Endothelial cell (in vitro differentiated cells): ENCODE data around the gene COQ3. TPM values are rescaled to one million over a fixed set of nuclear protein-coding genes. Genes with fewer than 3 reads are reported as not detected.
A peak's percentile ranks its signal among the peaks of the same experiment; 100 is the strongest.

Experiments used
- DNase-seq: peaks from one replicate; pipeline ENCODE4 v3.0.0; 2021; ENCODE audit warnings: low spot score
- H3K27ac Mint-ChIP-seq: one replicate; pipeline ENCODE4 v1.8.0; 2021; ENCODE audit warnings: mixed read lengths, inconsistent platforms; ENCODE audit not compliant: unreplicated experiment
- H3K27me3 Mint-ChIP-seq: one replicate; pipeline ENCODE4 v1.8.0; 2021; ENCODE audit warnings: mild to moderate bottlenecking, moderate library complexity, mixed read lengths, inconsistent platforms; ENCODE audit not compliant: unreplicated experiment
- H3K36me3 Mint-ChIP-seq: one replicate; pipeline ENCODE4 v1.8.0; 2021; ENCODE audit warnings: mild to moderate bottlenecking, low read depth, mixed read lengths, inconsistent platforms; ENCODE audit not compliant: unreplicated experiment
- H3K4me1 Mint-ChIP-seq: one replicate; pipeline ENCODE4 v1.8.0; 2021; ENCODE audit warnings: mild to moderate bottlenecking, mixed read lengths, inconsistent platforms; ENCODE audit not compliant: unreplicated experiment
- H3K4me3 Mint-ChIP-seq: one replicate; pipeline ENCODE4 v1.8.0; 2021; ENCODE audit warnings: mild to moderate bottlenecking, mixed read lengths, inconsistent platforms; ENCODE audit not compliant: unreplicated experiment
- H3K9me3 Mint-ChIP-seq: one replicate; pipeline ENCODE4 v1.8.0; 2021; ENCODE audit warnings: mixed read lengths, inconsistent platforms; ENCODE audit not compliant: unreplicated experiment
- total RNA-seq: library from RNA; stranded (reverse); fragmentation: NEBNext Ultra II Directional; extraction: Animal tissue kit (Norgen Biotek cat#: 25700); gene quantifications from one replicate; pipeline ENCODE4 v1.2.1, GENCODE V29; 2021; ENCODE audit not compliant: unreplicated experiment
- TF ChIP-seq, protein P1 (sequence below): fragments of 200-600 bp; sonication (generic); IDR thresholded peaks from one replicate; pipeline ENCODE4 v1.5.0; 2021; ENCODE audit warnings: antibody characterized with exemption; ENCODE audit not compliant: unreplicated experiment

COQ3 gene
- total RNA-seq, 1 donor from 2014 or later = 2.9 TPM

DNA sequence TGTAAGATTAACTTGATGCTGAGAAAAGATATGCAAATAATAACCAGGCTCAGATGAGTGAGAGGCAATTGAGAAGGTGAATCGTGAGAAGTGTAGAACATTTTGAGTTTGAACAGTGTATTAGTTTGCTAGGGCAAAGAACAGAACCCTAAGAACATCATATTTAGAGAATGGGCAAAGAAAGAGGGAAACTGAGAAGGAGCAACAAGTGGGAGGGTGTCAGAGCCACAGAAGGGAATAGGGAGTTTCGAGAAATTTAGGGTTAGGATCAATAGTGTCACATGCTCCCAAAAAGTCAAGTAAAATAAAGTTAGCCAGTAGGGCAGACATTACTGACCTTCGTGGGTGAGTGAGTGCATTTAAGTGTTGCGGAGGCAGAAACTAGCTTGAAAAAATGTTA lies 39.0 kb downstream of the COQ3 start:
- Mint-ChIP-seq H3K4me3 (no peak overlapping the region), H3K36me3 (no peaks in the 10 kb centered on the region), H3K27ac (no peak overlapping the region), H3K27me3 (peaks cover 10% of the 10 kb centered on the region), H3K9me3 (no peaks in the 10 kb centered on the region), H3K4me1 (no peaks in the 10 kb centered on the region)
- no peak for DNase-seq
- TF ChIP-seq, protein P1, sequence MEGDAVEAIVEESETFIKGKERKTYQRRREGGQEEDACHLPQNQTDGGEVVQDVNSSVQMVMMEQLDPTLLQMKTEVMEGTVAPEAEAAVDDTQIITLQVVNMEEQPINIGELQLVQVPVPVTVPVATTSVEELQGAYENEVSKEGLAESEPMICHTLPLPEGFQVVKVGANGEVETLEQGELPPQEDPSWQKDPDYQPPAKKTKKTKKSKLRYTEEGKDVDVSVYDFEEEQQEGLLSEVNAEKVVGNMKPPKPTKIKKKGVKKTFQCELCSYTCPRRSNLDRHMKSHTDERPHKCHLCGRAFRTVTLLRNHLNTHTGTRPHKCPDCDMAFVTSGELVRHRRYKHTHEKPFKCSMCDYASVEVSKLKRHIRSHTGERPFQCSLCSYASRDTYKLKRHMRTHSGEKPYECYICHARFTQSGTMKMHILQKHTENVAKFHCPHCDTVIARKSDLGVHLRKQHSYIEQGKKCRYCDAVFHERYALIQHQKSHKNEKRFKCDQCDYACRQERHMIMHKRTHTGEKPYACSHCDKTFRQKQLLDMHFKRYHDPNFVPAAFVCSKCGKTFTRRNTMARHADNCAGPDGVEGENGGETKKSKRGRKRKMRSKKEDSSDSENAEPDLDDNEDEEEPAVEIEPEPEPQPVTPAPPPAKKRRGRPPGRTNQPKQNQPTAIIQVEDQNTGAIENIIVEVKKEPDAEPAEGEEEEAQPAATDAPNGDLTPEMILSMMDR = no peak

DNA sequence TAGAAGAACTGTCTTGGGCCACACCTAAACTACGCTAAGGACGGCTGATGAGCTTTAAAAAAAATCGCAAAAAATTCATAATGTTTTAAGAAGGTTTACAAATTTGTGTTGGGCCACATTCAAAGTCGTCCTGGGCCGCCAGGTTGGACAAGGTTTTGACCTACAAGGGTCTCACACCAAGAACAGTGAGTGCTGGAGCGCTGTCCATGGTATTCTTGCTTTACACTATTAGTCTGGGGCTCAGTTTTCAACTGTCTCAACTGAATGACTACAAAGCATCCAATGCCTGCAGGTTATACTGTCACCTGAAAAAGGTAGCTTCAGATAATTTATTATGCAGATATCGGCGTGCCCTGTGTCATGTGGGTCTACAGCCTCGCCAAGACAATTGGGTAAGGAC lies 40.9 kb downstream of the COQ3 start:
- H3K36me3 Mint-ChIP-seq = no peaks in the 10 kb centered on the region
- no peak overlapping the region for H3K4me3 Mint-ChIP-seq
- H3K9me3 Mint-ChIP-seq = no peaks in the 10 kb centered on the region
- peak; percentile 34 for DNase-seq
- no peak overlapping the region for H3K27ac Mint-ChIP-seq
- peaks cover 9% of the 10 kb centered on the region for H3K27me3 Mint-ChIP-seq
- TF ChIP-seq, protein P1 = no peak
- H3K4me1 Mint-ChIP-seq = no peaks in the 10 kb centered on the region

DNA sequence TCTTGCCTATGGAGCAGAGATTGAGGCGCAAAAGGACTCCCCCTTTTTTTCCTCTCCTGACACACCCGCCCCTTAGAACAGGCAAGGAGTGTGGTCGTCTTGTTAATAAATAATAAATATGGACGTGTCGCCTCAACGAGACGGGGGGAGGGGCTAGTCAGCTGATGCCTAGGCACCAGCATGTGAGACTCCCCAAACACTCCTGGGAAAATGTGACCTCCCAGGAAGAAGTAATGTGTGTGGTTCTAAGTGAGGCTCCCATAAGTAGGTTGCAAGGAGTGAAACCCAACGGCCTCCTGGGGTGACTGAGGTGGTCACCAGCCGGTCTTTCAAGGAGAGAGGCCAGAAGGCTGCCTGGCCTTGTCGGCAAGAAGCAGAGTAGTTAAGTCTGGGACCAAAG lies 43.4 kb downstream of the COQ3 start:
- no peak for DNase-seq
- no peaks in the 10 kb centered on the region for H3K9me3 Mint-ChIP-seq
- no peaks in the 10 kb centered on the region for H3K4me1 Mint-ChIP-seq
- no peak overlapping the region for H3K27ac Mint-ChIP-seq
- H3K27me3 Mint-ChIP-seq = peaks cover 9% of the 10 kb centered on the region
- TF ChIP-seq, protein P1 = no peak
- no peaks in the 10 kb centered on the region for H3K36me3 Mint-ChIP-seq
- H3K4me3 Mint-ChIP-seq = no peak overlapping the region

DNA sequence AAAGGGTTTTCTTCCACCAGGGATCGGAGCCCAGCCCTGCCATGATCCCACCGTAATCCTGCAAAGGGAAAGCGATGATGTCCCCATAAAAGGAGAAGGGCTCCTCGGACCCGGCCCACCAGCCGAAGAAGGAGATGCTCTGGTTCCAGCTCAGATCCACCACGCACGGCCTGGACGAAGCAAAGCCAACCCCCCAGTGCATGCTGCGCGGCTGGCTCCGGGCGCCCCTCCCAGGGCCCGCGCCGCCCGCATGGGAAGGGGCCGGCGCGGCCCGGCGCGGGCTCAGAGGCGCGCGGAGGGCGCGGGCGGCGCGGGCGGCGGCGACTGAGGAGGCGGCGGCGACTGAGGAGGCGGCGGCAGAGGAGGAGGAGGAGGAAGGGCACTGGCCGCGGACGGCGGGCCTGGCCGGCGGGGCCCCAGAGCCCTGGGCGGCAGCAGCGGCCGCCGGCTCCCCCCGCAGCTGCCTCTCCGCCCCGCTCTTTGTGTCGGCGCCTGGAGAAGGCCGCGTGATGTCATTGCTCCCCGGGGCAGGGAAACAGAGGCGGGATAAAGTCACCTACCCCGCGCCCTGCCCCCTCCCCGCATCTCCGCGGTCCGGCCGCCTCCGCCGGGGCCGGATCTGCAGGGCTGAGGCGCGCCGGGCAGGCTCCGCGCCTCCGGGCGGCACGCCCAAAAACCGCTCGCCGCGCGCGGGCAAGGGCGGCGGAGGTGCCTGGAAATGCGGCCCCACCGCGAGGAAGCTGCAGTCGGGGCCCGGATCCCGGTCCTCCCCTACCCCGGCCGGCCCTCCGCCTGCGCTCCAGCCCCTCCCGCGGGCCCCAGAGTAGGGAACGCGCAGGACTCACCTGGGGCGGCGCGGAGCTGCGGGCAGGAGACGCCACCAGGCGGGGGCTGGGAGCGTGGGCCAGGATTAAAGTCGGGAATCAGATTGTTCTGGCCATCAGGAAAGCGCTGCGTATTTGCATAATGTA lies 44.5 kb downstream of the COQ3 start, which contains the start of gene FAXC:
FAXC (minus strand) TSS at position 504 of the 971 bp plus-strand sequence; CDS start at position 202, 302 bp downstream.
- TF ChIP-seq, protein P1 = no peak
- peaks cover 9% of the 10 kb centered on the region for H3K27me3 Mint-ChIP-seq
- peaks cover under 1% of the 10 kb centered on the region for H3K4me1 Mint-ChIP-seq
- H3K9me3 Mint-ChIP-seq = no peaks in the 10 kb centered on the region
- H3K36me3 Mint-ChIP-seq = no peaks in the 10 kb centered on the region
- H3K27ac Mint-ChIP-seq = peak within 1 kb of the TSS; percentile 36
- peak within 1 kb of the TSS; percentile 89 for H3K4me3 Mint-ChIP-seq
- peak; percentile 38 for DNase-seq
